Gastroesophageal sphincter (tissue), 3 donors: Measurements from ENCODE around the gene CIAO3.

Source experiments
- CTCF ChIP-seq, 4 experiments: fragments of 200-600 bp in 2 of 4; fragments of 450-650 bp in 2 of 4; sonication (generic) in 1 of 4; IDR thresholded peaks; one replicate each; pipeline ENCODE4 v1.5.1; 2017 to 2019; ENCODE audit warnings: antibody characterized with exemption in 4 of 4, mild to moderate bottlenecking in 2 of 4, moderate library complexity in 2 of 4
- POLR2A ChIP-seq, 2 donors: fragments of 450-650 bp; IDR thresholded peaks; one replicate each; pipeline ENCODE4 v1.6.1; 2017; ENCODE audit warnings: antibody characterized with exemption in 2 of 2, mild to moderate bottlenecking in 2 of 2, moderate library complexity in 1 of 2

- TF ChIP-seq CTCF (IDR thresholded peaks at IDR 0.05): no peak
- no peak for TF ChIP-seq POLR2A (IDR thresholded peaks at IDR 0.05)
Measured at GRCh38 chr16:700684-701584, 39.9 kb downstream of the CIAO3 start.
